Stimulated activated CD4-positive, alpha-beta T cell treated with anti-CD3 and anti-CD28 coated beads, Interleukin-4, amount 100 ng/mL, for 4 hours (primary cell): ENCODE results near the gene IQCE.
A peak's percentile ranks its signal among the peaks of the same experiment; 100 is the strongest.

Source experiments
- DNase-seq, 2 experiments: peaks; one replicate each; pipeline ENCODE4 v3.0.0-alpha.2; 2020

IQCE gene, protein sequence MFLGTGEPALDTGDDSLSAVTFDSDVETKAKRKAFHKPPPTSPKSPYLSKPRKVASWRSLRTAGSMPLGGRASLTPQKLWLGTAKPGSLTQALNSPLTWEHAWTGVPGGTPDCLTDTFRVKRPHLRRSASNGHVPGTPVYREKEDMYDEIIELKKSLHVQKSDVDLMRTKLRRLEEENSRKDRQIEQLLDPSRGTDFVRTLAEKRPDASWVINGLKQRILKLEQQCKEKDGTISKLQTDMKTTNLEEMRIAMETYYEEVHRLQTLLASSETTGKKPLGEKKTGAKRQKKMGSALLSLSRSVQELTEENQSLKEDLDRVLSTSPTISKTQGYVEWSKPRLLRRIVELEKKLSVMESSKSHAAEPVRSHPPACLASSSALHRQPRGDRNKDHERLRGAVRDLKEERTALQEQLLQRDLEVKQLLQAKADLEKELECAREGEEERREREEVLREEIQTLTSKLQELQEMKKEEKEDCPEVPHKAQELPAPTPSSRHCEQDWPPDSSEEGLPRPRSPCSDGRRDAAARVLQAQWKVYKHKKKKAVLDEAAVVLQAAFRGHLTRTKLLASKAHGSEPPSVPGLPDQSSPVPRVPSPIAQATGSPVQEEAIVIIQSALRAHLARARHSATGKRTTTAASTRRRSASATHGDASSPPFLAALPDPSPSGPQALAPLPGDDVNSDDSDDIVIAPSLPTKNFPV

GRCh38 chr7:2558629-2559282, at the start of gene IQCE:
TSS of gene IQCE (plus strand) at chr7:2558979. CDS start at chr7:2559182, 203 bp downstream.
- DNase-seq, result peak; percentile 86 to 94

DNA sequence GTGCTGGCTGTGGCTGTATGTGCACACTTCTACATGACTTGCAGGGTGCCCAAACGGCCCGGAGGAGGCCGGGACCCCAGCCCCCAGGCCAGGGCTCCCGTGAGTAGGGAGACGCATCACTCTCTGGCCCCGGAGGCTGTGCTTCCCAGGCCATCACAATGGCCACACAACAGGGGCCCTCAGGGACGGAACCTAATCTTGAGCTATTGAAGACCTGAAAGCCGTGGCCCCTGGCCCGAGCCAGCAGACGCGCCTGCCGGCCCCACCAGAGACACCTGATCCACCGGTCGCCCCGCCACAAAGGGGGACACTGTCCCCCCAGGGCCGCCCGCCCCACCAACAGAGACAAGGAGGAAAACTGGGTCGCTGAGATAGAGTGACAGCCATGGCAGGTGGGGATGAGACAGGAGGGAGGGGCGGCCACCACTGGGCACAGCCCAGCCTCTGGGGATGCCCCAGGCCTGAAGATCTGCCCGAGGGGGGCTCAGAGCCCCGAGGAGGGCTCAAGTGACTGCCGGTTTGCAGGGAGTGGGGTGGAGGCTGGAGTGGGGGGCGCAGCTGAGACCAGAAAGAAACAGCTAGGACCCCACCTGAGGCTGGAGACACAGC, 49.4 kb upstream of the IQCE start:
- DNase-seq, result no peak

DNA sequence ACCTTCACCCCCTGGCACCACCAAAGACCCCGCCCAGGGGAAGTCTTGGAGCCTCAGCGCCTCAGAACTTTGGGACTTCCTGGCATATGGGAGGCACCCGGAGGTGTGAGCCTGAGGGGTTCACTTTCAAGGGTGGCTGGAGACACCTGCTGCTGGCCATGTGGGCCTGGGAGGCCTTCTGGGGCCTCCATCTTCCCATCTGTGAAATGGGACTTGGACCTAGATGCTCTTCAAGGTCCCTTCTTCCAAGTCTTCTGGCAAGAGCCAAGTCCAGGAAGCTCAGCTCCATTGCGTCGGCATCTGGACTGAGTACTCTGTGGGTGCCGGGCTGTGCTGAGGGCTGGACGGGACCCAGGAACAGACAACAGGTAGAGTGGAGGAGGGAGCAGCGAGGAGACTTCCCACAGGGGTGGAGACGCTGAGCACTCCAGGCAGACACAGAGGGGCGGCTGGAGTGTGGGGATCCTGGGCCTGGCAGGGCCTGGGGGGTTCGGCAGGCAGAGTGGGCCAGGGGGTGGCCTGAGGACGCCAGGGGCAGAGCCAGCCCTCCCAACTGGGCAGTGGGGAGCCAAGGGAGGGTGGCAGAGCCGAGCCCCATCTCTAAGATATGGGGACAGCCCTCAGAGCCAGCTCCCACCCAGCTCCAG, 48.5 kb upstream of the IQCE start:
- DNase-seq, result no peak

DNA sequence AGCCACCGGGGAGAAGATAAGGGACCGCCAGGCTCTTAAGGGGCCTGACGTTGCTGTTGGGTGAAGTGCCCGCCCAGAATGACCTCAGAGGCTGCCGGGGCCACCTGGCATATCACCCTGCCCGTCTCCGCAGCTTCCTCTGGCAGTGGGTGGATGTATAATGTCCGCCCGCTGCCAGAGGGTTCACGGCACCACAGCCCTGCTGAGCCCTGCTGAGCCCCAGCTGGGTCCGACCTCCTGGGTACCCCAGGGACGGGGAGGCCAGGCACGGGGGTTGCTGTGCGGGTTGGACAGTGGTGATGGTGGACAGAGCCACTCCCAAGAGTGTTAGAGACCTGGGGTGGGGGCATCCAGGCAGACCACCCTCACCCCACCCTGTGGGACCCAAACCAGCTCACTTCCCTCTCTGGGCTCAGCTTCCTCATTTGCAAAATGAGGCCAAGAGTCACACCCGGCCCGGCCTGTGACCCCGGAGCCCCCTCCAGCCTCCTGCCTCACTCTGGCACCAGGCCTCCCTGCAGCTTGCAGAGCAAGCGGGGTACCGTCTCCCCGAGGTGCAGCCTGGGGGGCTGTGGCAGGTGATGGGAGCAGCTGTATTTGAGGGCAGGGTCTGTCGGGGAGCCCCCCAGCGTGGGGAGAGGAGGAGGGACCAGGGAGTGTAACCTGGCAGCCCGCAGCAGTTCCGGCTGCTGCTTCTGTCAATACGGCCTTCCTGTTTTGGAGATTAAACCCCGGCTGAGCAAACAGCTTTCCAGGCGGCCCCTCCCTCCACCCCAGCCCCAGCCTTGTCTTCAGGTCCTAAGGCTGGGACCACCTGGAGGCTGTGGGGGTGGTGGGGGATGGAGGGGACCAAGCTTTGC, 47.6 kb upstream of the IQCE start:
- peak; percentile 43 to 61 for DNase-seq

DNA sequence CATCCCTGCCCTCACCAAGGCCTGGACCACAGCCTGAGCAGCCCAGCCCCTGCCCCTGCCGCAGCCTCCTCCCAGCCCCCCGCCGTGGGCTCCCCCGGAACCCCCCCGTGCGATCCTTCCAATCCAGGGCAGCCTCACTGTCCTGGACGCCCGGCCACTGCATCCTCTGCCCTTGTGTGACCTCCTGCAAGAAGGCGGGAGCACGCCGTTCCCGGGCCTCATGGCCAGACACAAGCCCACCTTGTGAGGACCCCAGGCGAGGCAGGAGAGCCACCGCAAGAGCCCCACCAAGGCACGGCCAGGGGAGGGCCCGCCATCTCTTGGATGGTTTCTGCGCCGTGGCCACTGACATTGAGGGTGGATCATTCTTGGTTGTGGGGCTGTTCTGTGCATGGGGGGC, 47.0 kb upstream of the IQCE start:
- DNase-seq, result no peak

DNA sequence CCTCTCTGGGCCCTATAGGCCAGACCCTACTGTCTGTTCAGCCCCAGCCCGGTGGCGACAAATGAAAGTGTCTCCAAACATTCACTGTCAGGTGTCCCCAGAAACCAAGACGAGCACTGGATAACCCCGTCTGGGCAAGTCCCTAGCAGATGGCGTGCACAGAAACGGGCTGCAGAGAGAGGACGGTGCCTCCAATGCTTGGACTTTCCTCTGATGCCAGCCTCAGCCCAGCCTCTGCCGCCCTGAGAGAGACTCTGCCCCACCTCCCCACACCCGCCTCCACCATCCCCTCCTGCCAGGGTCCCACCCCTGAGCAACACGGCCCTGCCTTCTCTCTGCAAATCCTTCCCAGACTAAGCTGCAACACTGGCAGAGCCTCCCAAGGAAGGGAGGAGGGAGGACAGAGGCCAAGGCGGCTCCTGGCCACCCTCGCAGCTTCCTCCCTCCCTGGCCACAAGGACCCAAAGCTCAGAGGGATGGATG, 46.6 kb upstream of the IQCE start:
- DNase-seq, result no peak

DNA sequence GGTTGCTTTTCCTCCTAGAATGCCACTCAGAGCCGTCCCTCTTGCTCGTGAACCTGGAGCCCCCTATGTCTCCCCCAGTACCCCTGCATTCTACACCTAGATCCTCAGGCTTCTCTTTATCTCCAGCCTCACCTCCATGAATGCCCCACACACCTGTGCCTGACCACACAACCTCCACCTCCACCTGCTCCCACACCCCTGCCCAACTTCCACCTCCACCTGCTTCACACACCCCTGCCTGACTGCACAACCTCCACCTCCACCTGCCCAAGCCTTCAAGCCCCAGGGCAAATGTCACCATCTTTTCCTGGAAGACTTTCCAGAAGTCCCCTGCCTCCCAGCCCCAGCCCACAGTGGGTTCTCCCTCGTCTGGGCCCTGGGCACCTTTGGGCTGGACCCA, 46.1 kb upstream of the IQCE start:
- DNase-seq, result no peak

DNA sequence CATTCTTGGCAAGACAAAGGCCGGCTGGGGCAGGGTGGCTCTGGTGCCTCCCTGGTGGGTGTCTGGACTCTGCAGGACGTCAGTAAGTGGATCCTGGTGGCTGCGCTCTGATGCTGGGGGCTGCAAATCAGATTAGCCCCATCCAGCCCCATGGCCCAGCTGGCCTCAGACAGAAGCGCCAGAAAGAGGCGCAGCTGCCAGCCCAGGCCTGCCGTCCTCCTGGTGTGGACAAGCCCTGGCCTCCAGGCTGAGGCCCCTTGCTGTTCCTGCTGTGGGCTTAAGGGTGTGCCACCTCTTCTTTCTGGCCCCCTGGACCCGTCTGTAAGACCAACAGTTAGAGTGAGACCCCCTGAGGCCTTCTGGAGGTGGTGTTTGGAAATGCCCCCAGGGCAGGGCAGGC, 45.1 kb upstream of the IQCE start:
- DNase-seq, result no peak

DNA sequence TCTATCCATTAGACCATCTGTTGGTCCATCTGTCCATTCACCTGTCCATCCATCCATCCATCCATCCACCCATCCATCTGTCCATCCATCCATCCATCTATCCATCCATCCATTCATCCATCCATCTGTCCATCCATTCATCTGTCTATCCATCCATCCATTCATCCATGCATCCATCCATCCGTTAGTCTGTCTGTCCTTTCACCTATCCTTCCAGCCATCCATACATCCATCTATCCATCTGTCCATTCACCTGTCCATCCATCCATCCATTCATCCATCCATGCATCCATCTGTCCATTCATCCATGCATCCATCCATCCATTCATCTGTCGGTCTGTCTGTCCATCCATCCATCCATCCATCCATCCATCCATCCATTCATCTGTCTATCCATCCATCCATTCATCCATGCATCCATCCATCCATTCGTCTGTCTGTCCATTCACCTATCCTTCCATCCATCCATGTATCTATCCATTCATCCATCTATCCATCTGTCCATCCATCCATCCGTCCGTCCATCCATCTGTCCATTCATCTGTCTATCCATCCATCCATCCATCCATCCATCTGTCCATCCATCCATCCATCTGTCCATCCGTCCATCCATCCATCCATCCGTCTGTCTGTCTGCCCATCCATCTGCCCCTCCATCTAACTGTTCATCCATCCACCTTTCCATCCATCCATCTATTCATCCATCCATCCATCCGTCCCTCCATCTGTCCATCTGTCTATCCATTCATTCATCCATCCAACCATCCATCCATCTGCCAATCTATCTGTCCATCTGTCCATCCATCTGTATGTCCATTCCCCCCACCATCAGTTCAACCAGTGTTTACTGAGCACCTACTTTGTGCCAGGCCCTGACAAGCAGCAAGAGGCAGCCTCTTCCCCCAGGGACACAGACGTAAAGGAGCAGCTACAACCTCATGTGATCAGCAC, 44.0 kb upstream of the IQCE start:
- no peak for DNase-seq

DNA sequence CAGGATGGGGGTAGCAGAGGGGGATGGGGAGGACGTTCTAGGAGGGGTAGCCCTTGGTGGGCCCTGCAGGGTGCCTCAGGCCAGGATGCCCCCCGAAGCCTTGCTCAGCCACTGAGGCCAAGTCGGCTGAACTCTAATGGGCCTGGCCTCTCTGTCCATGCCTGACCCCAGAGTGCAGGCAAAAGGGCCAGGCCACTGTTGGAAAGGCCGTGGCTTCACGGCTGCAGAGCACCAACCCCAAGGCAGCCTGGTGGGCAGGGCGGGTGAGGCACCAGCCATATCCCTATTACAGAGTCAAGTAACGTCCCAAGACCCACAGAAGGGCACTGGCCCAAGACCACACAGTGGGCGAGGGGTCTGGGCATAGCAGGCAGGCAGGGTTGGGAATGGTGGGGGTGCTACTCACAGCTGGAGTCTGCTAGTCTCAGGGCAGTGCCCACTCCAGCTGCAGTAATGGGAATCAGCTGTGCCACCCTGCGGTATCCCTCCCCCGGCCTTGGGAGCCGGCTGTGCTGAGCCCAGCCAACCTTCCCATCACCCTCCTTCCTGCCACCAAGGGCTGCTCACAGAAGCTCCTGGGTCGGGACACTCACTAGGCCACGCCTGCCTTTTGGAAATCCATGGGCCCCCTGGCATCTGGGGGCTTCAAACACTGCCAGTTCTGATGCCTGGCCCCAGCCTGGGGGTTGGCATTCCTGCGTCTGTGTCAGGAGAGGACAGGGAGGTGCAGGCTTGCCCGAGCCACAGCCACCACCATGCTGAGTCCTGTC, 43.2 kb upstream of the IQCE start:
- no peak for DNase-seq

- no peak for DNase-seq
Measured at GRCh38 chr7:2516194-2516555, 42.6 kb upstream of the IQCE start.

DNA sequence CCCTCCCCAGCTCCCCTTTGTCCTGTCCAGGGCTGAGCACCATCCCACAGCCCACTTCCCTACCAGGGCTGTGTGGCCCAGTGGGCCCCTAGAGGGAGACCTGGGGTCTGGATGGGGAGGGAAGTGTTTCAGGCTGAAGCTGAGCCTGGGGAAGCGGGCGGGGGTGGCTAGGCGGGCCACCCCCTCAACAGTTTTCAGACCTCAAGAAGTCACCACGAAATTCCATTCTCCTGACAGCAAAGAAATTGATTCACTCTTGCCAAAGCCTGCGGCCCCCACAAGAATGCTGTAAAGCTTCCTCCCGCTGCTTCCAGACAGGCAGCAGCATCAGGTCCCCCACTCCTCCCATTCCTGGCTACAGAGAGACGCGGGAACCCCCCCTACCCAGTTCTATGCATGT, 41.8 kb upstream of the IQCE start:
- no peak for DNase-seq

- DNase-seq, result no peak
Measured at GRCh38 chr7:2517678-2518507, 40.9 kb upstream of the IQCE start.

GRCh38 chr7:2518737-2519118, 40.1 kb upstream of the IQCE start:
- no peak for DNase-seq

DNA sequence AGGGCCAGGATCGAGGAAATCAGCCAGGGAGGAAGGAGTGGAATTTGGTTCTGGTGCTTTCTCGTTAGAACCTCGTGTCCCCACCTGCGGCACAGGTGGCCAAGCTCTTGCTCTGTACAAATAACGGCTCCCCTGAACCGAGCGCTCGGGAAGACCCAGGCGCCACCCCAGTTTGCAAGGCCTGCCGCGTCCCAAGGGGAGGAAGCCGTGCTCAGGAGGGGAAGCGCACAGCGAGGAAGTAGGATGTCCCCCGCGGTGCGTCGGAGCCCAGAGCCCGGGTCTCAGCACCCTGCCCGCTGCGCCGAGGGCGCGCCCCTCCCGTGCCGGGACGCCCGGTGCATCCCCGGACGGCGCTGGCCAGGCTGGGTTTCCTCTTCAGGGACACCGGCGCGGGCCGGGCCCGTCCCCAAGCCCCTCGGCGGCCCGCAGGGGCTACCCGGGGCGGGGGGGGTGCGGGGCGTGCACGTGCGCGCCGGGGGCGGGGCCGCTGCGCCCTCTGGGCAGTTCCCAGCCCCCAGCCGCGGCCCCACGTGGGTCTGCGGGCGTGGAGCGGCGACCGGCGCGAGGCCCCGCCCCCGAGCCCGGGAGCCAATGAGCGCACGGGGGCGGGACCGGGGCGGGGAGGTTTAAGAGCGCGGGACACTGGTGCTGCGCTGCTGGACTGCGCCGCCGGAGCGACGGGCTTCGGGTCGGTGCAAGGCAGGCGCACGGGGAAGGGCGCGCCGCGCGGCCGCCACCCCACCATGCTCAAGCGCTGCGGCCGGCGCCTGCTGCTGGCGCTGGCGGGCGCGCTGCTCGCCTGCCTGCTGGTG, 39.5 kb upstream of the IQCE start, which contains the start of gene LFNG:
Gene LFNG (plus strand): TSS at position 656 of the 812 bp plus-strand sequence. CDS start 88 bp downstream, at position 744.
- DNase-seq, result peak; percentile 80 to 87

DNA sequence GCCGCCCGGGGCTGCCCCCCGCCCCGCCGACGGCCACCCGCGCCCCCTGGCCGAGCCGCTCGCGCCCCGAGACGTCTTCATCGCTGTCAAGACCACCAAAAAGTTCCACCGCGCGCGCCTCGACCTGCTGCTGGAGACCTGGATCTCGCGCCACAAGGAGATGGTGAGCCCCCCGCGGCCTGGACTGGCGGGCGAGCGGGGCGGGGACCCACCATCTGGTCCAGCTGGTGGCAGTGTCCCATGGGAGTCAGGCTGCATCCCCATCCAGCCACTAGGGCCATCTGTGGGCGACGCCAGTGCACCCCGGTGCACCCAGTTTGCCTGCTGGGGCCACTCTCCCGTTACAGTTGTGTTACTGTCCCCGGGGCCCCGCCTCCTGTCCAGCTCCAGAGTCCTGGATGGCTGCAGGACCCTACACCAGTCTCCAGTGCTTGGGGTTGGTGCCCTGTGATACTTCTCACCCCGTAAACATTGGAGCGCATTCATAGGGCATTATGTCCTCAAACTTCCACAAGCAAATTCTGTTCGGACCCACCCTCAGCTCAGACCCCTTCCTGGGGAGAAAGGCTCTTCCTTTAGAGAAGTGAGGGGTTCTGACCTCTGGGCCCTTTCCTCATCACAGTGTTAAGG, 38.5 kb upstream of the IQCE start:
- DNase-seq, result peak in 1 of 2 experiments; percentile 18

DNA sequence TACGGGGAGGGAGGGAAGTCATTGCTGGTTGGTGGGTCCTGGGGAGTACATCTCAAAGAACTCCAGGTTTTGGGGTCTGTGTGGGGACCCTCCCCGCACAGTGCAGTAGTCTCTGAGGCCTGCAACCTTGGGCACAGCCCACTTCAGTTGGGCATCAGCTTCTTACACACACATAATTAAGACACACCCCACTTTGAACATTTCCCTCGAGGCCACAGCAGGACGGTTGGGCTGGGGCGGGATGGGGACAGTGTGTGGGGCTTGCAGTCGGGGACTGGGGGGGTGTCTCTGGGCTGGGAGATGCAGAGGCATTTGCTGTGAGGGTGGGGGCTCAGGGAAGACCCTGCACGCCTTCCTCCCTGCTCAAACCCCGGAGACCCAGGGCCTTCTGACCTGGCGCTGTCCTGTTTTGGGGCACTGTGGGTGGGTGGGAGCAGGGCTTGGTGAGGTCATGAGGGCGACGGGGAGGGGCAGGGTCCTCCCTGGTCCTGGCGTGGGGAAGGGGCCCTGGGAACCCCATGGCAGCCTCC, 38.0 kb upstream of the IQCE start:
- no peak for DNase-seq
